HG02981 (cell line): Measurements from ENCODE around the gene SLFN12L.
A peak's percentile ranks its signal among the peaks of the same experiment; 100 is the strongest.
"Not testable (repeated sequence)": the region's sequence is repeated elsewhere in the genome, so short reads cannot be mapped to it uniquely, and the experiment has no call there.

Experiments used
- ATAC-seq: cut with Tn5 transposase; IDR thresholded peaks from one replicate; pipeline ENCODE4 v1.9.1; 2021; ENCODE audit warnings: mild to moderate bottlenecking, moderate library complexity; ENCODE audit not compliant: unreplicated experiment

Gene SLFN12L

DNA sequence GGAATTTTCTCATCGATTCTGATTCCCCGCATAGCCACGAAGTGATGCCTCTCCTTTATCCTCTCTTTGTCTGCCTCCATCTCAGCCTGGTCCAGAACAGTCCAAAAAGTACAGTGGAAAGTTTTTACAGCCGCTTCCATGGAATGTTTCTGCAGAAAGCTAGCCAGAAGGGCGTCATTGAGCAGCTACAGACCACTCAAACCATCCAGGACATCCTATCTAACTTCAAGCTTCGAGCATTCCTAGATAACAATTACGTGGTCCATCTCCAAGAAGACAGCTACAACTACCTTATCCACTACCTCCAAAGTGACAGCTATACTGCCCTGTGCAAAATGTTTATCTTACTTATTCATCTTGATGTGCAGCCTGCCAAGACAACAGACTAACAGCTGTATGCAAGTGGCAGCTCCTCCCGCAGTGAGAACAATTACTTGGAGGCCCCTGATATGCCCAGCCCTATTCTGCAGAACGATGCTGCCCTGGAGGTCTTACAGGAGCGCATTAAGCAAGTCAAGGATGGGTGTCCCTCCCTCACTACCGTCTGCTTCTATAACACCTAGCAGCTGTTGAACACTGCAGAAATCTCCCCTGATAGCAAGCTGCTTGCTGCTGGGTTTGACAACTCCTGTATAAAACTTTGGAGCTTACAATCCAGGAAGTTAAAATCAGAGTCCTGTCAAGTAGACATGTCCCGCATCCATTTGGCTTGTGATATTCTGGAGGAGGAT, 38.9 kb downstream of the SLFN12L start:
- ATAC-seq, result no peak

DNA sequence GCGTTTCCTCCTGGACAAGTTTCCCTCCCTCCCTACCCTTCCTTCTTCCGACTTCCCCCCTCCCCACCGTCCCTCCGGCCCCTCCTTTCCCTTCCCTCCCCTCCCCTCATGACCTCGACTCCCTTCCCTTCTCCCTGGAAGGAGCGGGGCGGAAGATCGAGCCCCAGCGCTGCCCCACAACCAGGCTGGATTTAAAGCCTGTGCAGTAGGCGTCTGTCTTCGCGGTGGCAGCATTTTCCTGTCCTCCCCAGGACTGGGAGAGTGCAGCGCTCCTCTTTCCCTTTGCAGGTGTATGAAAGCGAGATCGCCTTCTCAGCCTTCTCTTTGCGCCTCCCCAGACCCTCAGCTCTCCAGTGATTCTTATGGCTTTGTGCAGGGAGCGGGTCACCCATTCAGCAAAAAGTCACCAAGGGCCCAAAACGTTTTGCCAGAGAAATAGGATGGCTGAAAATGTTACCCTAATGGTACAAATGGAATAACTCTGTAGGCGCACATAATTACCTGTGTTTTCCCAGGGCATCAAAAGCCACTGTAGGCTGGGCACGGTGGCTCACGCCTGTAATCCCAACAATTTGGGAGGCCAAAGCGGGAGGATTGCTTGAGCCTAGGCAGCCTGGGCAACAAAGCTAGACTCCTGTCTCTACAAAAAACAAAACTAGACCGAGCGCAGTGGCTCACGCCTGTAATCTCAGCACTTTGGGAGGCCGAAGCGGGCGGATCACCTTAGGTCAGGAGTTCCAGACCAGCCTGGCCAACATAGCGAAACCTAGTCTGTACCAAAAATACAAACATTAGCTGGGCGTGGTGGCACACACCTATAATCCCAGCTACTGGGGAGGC, 40.8 kb downstream of the SLFN12L start:
- no peak for ATAC-seq

DNA sequence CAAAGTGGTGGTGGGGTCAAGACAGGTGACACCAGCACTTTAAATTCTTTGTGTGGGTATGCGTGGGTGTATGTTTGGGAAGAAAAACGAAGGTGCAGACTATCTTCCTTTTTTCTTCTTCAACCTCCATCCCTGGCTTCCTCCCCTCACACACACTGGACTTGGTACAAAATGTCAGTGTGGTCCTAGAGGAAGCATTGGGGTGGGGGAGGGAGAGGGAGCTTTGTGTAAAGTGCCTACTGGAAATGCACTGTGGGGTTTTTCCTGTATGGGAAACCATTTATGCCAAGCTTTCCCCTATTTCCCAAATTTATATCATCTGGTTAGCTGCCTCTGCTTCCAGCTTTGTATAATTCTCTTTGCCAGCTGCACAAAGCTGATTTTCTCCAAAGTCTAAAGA, 44.4 kb downstream of the SLFN12L start:
- ATAC-seq, result no peak

DNA sequence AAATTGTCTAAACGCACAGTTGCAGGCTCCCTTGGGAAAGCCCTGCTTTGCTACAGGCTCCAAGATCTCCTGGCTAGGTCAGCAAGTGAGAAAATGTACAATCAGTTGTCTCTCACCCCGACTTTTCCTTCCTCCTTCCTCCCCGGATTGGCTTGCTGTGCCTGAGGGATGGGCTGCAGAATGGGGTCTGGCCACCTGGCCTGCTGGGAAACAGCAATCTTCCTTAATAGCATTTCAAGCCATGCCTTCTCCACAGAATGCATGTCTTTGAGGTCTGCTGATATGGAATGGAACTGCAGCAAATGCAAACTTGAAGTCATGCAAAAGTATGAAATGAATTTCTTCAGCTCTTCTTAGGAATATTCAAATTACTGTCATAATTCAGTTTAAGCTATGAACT, 46.1 kb downstream of the SLFN12L start:
- ATAC-seq, result no peak

DNA sequence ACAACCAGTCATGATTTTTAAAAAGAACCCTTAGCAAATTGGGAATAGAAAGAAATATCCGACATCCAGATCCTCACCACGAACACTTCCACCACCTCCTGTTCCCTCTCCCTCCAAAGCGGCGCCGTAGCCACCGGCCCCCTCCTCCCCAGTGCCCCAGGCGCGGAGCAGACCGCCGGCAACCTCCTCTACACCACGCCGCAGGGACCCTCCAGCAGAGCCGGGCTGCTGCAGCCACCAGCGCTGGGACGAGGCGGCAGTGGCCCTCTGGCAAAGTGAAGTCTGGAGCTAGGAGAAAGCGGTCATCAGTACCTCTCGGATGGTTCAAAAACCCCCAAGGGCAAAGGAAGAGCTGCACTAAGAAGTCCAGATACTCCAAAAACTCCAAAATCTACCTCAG, 47.5 kb downstream of the SLFN12L start:
- no peak for ATAC-seq

DNA sequence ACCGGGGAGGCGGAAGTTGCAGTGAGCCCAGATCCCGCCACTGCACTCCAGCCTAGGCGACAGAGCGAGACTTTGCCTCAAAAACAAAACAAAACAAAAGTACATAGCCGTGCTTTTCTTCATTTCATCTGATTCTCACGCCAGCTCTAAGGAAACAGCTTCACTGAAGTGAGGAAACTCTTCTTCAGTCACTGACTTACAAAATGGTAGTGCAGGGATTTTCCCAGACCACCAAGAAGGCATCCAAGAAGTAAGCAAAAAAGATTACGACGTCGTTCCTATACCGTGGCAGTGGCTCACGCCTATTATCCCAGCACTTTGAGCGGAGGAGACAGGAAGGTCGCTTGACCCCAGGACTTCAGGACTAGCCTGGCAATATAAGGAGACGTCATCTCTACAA, 48.5 kb downstream of the SLFN12L start:
- ATAC-seq, result no peak

DNA sequence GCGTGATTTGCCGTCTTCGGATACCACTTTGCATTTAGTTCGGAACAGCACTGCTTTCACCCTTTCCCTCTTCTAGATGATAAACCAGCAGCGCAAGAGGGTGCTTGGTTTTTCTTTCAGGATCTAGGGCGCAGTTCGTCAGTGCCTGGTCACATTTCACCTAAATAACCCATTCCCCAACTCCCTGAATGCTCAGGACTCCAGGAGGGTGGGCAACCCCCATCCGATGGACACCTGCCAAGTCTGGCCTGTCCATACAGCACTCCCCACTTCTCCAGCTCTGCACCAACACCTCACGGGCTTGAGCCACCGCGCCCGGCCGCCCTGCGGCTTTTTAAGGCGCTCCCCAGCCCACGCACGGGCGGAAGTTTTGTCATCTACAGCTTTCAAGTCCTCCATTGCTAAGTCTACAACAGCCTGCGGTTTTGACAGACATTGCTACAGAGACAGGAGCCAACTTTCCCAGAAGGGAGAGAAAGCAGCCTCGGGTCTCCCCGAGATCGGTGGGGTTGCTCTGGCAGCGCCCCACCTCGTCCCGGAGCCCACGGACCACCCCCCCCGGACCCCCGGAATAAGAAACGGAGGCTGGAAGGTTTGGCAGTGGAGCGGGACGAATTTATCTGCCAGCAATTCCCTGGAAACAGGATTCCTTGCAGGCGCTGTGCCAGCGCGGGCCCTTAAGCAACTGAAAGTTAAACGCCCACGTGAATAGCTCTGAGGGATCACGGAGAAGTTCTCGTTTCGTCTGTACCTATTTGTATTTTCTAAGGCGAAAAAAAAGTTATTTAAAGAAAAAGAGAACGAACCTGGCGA, 50.4 kb downstream of the SLFN12L start:
- no peak for ATAC-seq

DNA sequence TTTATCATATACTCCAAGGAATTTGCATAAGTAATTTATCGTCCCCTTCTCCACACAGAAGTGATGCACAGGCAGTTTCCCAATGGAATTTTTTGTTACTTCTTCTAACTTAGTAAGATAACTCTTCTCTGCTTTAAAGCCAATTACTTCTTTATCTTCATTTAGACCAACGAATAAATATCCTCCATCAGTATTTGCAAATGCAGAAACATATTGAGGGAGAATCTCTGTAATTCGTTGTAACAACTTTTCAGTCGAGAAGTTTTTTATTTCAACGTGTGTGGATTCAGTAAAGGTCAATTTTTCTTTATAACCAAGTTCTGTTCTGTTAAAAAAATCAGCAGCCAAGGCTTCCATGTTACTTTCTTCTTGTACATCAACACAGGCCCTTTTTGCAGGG, 58.2 kb downstream of the SLFN12L start:
- no peak for ATAC-seq

DNA sequence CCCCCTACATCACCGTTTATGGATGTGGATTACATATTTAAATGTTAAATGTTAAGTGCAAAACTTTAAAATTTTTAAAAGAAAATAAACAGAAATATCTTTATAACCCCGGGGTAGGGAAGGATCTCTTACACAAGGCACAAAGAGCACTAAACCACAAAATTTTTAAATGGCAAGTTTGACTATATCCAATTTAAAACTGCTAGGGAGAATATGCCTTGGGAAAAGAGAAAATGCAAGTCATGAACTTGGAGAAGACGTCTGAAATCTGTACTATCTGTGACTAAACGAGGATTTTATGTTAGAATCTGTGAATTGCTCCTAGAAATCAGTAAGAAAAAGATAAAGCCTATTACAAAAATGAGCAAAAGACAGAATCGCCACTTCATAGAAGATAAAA, 60.2 kb downstream of the SLFN12L start:
- ATAC-seq, result no peak

DNA sequence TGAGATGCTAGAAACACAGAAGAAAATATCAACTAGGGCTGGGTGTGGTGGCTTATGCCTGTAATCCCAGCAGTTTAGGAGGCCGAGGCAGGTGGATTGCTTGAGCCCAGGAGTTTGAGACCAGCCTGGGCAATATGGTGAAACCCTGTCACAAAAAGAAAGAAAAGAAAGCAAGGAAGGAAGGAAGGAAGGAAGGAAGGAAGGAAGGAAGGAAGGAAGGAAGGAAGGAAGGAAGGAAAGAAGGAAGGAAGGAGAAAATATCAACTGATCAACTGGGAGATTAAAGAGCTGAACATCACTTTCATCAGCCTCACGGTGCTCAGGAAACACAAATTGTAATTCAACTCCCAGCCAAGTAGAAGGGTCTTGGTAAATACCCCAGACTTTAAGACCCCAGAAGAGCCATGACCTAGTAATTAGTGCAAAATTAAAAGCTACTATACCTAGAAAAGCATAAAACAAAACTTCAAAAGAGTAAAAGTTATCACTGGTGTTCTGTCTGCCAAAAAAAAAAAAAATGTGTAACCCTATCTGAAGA, 61.1 kb downstream of the SLFN12L start:
- no peak for ATAC-seq

DNA sequence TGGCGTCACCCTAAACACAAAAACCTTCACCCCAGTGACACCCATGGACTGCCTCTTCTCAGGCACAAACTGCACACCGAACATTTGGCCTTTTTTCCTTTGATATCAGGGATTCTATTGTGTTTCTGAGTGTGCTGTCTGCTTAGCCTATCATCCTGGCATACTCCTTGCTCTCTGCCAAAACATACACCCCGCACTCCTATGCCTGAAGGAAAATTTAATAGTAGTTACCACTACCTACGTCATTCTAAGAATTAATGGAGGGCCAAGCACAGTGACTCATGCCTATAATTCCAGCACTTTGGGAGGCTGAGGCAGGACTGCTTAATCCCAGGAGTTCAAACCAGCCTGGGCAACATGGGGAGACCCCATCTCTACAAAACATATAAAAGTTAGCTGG, 69.0 kb downstream of the SLFN12L start:
- no peak for ATAC-seq

DNA sequence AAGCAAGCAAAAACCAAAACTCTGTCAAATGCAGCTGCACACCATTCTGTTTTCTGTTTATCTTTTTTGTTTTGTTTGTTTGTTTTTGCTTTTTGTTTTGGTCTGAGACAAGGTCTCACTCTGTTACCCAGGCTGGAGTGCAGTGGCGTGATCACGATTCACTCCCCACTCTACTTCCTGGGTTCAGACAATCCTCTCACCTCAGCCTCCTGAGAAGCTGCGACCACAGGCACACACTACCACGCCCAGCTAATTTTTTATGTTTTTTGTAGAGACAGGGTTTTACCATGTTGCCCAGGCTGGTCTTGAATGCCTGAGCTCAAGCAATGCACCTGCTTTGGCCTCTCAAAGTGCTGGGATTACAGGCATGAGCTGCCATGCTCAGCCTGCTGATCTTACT, 69.7 kb downstream of the SLFN12L start:
- ATAC-seq, result no peak

DNA sequence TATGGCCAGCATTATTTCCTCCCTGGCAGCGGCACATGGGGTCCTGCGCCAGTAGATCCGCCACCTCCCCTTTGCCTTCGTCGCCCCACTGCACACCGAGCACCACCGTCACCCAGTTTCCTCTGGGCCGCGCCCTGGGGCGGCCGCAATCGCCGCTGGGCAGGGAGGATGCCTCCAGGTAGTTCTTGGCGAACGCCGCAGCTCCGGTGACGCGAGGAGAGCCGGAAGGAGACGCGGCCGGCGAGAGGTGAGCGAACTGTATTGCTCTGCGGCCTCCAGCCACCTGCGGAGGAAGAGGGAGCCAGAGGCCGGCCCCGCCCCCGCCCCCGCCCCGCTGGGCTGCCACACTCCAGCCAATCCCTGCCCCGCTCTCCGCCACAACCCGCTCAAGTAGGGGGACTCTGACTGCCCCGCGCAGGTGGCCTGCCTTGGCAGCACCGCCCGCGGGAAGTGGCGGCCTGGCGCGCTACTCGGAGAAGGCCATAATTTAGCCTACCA, 77.1 kb downstream of the SLFN12L start:
- ATAC-seq, result peak; percentile 88

DNA sequence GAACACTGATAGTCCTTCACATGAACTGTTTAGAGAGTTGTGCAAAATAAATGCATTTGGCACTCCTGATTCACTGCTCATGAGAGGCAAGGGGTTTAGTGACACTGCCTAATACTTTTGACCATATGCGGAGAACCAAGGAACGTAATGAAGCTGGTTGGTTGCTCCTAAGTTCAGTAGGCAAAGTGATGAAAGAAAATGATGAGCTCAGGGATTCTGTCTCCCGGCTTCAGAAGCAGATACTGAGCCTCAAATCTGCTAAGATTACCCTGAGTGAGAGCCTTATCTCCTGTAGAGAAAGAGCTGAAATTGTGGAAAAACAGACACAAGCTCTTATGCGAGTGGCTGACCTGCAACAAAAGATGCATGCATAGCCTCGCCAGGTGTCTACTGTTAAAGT, 83.4 kb downstream of the SLFN12L start:
- ATAC-seq, result not testable (repeated sequence)

DNA sequence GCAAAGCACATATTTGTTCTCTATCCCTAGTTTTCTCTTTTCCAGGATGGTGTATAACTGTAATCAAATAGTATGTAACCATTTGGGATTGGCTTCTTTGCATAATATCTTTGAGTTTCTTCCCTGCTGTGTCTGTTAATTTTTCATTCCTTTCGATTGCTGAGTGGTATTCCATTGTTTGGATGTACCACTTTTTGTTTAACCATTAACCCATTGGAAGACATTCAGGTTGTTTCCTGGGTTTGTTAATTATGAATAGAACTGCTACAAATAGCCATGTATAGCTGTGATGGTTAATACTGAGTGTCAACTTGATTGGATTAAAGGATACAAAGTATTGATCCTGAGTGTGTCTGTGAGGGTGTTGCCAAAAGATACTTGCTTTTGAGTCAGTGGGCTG, 84.3 kb downstream of the SLFN12L start:
- no peak for ATAC-seq

DNA sequence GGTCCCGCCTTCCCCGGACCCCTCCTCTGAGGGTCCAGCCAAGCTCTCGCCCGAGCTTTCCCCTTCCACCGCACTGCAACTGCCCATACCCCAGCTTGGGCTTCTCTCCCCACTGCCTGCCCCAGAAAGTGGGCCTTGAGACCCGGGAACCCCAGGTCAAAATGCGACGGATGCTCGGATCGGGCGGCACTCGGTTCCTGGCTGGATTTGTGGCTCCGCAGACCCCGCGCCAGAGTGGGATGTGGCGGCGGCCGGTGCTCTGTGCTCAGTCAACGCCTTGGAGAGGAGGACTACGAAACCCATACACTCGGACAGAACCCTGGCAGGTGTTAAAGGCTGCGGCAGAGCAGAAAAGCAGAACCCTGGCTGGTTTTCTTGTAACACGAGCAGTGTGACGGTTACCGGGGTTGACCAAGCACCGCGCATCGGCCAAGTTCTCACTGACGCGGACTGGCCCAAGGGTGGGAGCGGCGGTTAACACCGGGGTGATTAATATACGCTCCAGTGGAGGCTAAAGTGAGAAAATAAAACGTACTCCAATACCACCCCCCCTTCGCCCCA, 88.0 kb downstream of the SLFN12L start:
- ATAC-seq, result no peak

DNA sequence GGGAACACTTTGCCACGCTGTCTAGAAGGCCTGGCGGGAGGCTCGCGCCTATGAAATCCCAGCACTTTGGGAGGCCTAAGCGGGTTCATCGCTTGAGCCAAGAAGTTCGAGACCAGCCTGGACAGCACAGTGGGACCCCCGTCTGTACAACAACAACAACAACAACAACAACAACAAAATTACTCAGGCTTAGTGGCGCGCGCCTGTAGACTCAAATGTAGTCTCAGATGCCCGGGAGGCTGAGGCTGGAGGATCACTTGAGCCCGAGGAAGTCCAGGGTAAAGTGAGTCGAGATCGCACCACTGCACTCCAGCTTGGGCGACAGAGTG, 88.6 kb downstream of the SLFN12L start:
- no peak for ATAC-seq

DNA sequence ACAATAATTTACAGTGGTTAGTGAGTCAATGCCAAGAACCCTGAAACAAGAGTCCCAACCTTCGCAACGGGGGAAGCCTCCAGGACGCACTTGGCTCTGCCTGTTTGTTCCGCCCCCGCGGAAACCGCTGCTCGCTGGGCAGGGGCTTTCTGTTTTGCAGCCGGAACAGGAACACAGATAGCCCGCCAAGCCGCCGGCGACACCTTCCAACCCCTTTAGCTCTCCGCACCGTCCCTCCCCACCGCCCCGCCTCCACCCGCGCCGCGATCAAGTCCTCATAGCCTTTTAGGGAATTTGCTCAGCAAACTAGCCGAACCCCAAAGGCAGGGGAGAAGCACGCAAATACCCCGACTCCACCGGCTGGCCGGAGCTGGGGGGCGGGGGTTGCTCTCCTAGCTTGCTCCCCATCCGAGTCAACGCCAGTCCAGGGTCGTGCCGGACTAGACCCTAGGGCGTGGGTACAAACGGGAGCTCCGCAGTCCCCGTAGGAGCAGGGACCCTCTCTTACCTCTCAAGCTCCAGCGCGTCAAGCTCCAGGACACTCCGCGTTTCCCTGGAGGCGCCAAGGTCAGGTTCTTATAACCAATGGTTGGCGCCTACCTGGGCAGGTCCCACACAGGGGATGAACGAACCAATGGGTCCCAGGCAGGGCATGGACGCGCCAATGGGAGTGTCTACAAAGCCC, 89.1 kb downstream of the SLFN12L start, which contains the start of gene SLFN13:
Gene SLFN13, minus strand, starts transcription at position 553 of the 685 bp plus-strand sequence. CDS start 3,086 bp downstream, outside the sequence.
- peak; percentile 74 for ATAC-seq

DNA sequence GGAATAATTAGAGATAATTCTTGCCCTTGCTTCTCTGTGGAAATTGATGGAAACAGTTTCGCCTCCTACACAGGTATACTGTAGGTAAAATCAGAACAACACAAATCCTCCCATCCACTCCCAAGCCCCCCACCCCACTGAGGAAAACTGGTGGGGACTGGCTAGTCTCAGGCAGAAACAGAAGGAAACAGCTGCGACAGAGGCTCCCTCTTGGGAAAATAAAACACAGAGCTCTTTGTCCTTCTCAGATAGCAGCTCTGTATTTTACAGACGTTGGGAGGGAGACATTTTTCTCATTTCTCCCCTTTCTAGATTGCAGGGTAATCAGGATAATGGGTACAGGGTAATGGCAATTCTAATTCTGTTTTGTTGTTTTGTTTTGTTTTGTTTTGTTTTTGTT, 90.0 kb downstream of the SLFN12L start:
- no peak for ATAC-seq

DNA sequence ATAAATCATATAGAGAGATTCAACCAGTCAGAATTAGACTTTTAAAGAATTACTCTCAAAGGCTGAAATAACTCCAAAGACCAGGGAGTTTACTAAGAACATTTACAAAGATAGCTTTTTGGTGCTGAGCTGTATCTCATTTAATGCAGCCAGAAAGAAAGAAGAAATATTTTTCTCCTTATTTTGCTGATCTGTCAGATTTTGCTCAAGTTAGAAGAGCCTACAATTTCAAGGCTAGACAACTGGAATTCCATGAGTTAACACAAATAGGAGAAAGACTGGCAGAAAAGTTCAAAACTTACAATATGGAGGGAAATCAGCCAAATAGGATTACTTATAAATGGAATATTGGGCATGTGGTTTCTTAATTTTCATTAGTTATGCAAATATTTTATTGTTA, 99.0 kb downstream of the SLFN12L start:
- no peak for ATAC-seq
